HepG2 (cell line): Measurements from ENCODE around the gene STX12. TPM values are rescaled to one million over a fixed set of nuclear protein-coding genes. Genes with fewer than 3 reads are reported as not detected.

Experiments
- ATAC-seq: fragments of 200-7000 bp; cut with Tn5 transposase; 3 replicates; pipeline ENCODE4 v1.9.1; 2020; ENCODE audit warnings: mild to moderate bottlenecking, moderate library complexity
- BruUV-seq: library from RNA; stranded (reverse); fragments of 400-500 nt; replicated peaks from 2 replicates; lab custom pipeline; 2021; lab: Mats Ljungman, UMichigan
- CTCF ChIA-PET: fragments of 300-600 bp; formaldehyde crosslinking; extraction: SDS; loops from one replicate; lab custom pipeline; 2021; ENCODE audit warnings: low total read pairs, inconsistent platforms, low intra/inter-chr PET ratio; lab: Yijun Ruan, JAX
- POLR2A ChIA-PET: fragments of 350-600 bp; sonication (Branson Sonifier 250); formaldehyde crosslinking; loops from one replicate; lab custom pipeline; 2020; ENCODE audit warnings: antibody characterized with exemption, inconsistent platforms; lab: Yijun Ruan, JAX
- DNase-seq: peaks from one replicate; pipeline ENCODE4 v3.0.0-alpha.2; 2015; ENCODE audit warnings: low spot score
- FAIRE-seq: peaks from 3 replicates; lab custom pipeline; 2011; peaks lifted over from hg19 to GRCh38; lab: Jason Lieb, UNC
- H2AFZ ChIP-seq: one replicate; pipeline ENCODE4 v1.6.1; 2011; ENCODE audit warnings: low read length, inconsistent platforms
- H3K27ac ChIP-seq: fragments of 300-600 bp; 3 replicates; pipeline ENCODE4 v1.8.0; 2011; ENCODE audit warnings: mixed run types, mild to moderate bottlenecking, mixed read lengths, low read length, inconsistent platforms; ENCODE audit not compliant: insufficient read depth; ENCODE audit errors: extremely low read length
- H3K27me3 ChIP-seq, 2 experiments: fragments of 200-600 bp in 1 of 2; 2 replicates in 1 of 2; 3 replicates in 1 of 2; pipeline versions ENCODE4 v1.6.0 to v1.8.0; 2011; ENCODE audit warnings: low read length in 2 of 2, mild to moderate bottlenecking in 2 of 2, moderate library complexity in 2 of 2, inconsistent platforms in 1 of 2; ENCODE audit not compliant: insufficient read depth in 2 of 2, control insufficient read depth in 1 of 2
- H3K36me3 ChIP-seq, 2 experiments: fragments of 200-600 bp in 1 of 2; replicated peaks in 1 of 2; 2 replicates in 1 of 2; 3 replicates in 1 of 2; pipeline versions ENCODE4 v1.5.1 to v1.8.0; 2011; ENCODE audit warnings: low read length in 2 of 2, inconsistent platforms in 1 of 2; ENCODE audit not compliant: insufficient read depth in 2 of 2, control insufficient read depth in 1 of 2
- H3K4me1 ChIP-seq: 2 replicates; pipeline ENCODE4 v1.5.1; 2012; ENCODE audit warnings: low read length, inconsistent platforms; ENCODE audit not compliant: insufficient read depth
- H3K4me2 ChIP-seq: 2 replicates; pipeline ENCODE4 v1.6.0; 2011; ENCODE audit warnings: low read depth, low read length, inconsistent platforms
- H3K4me3 ChIP-seq, 3 experiments: fragments of 200-600 bp in 1 of 3; sonication (generic), shearing (Covaris generic) in 1 of 3; replicated peaks in 1 of 3; 2 replicates each; pipeline ENCODE4 v1.5.1; 2011 to 2016; ENCODE audit warnings: low read length in 3 of 3, inconsistent platforms in 2 of 3, low read depth in 2 of 3, mild to moderate bottlenecking in 2 of 3, control low read depth in 1 of 3, mixed read lengths in 1 of 3; ENCODE audit not compliant: insufficient read depth in 1 of 3
- H3K79me2 ChIP-seq: one replicate; pipeline ENCODE4 v1.6.1; 2011; ENCODE audit warnings: low read length, inconsistent platforms; ENCODE audit not compliant: insufficient read depth
- H3K9ac ChIP-seq: 2 replicates; pipeline ENCODE4 v1.6.0; 2011; ENCODE audit warnings: mild to moderate bottlenecking, low read depth, low read length, inconsistent platforms; ENCODE audit not compliant: insufficient read depth
- H3K9me3 ChIP-seq: 2 replicates; pipeline ENCODE4 v1.5.1; 2012; ENCODE audit warnings: mild to moderate bottlenecking, low read length
- H4K20me1 ChIP-seq: 2 replicates; pipeline ENCODE4 v1.6.0; 2011; ENCODE audit warnings: inconsistent platforms, mild to moderate bottlenecking, low read length, moderate library complexity; ENCODE audit not compliant: insufficient read depth
- BHLHE40 ChIP-seq: IDR thresholded peaks from 2 replicates; pipeline ENCODE4 v1.6.1; 2011; ENCODE audit warnings: low read length, improper control_type of control experiment
- CEBPG ChIP-seq: IDR thresholded peaks from 2 replicates; pipeline ENCODE4 v1.6.1; 2016
- NRL ChIP-seq: sonication (generic); formaldehyde crosslinking; IDR thresholded peaks from 2 replicates; pipeline ENCODE4 v1.5.0; 2020; ENCODE audit warnings: missing genetic modification reagents, mild to moderate bottlenecking, moderate library complexity, borderline replicate concordance
- PLRG1 ChIP-seq: fragments of 450-650 bp; conservative IDR thresholded peaks from 2 replicates; pipeline ENCODE4 v1.6.1; 2016
- POLR2A ChIP-seq, 2 experiments: IDR thresholded peaks; 2 replicates each; pipeline ENCODE4 v1.6.1; 2011; ENCODE audit warnings: low read depth in 2 of 2, low read length in 2 of 2, mild to moderate bottlenecking in 1 of 2, moderate library complexity in 1 of 2; ENCODE audit not compliant: insufficient read depth in 1 of 2
- SMC3 ChIP-seq: IDR thresholded peaks from 2 replicates; pipeline ENCODE4 v1.6.1; 2011; ENCODE audit warnings: low read length, improper control_type of control experiment
- U2AF1 ChIP-seq: fragments of 200-400 bp; formaldehyde crosslinking; optimal IDR thresholded peaks from 2 replicates; pipeline ENCODE3; 2017; ENCODE audit warnings: mild to moderate bottlenecking, low read depth, low read length
- XRCC5 ChIP-seq: fragments of 200-400 bp; formaldehyde crosslinking; optimal IDR thresholded peaks from 2 replicates; pipeline ENCODE3; 2017; ENCODE audit warnings: mild to moderate bottlenecking, low read length
- ZNF510 ChIP-seq: sonication (generic); formaldehyde crosslinking; IDR thresholded peaks from 2 replicates; pipeline ENCODE4 v1.4.0; 2020; ENCODE audit warnings: low read depth, mild to moderate bottlenecking, missing genetic modification reagents
- ZNF598 ChIP-seq: sonication (generic); formaldehyde crosslinking; IDR thresholded peaks from 2 replicates; pipeline ENCODE4 v1.5.1; 2020; ENCODE audit warnings: mild to moderate bottlenecking, missing genetic modification reagents, borderline replicate concordance
- ZNF788 ChIP-seq: sonication (generic); formaldehyde crosslinking; IDR thresholded peaks from 2 replicates; pipeline ENCODE4 v1.5.0; 2020; ENCODE audit warnings: mild to moderate bottlenecking, missing genetic modification reagents, borderline replicate concordance
- ZSCAN20 ChIP-seq: sonication (generic); formaldehyde crosslinking; IDR thresholded peaks from 2 replicates; pipeline ENCODE4 v1.4.0; 2020; ENCODE audit warnings: missing genetic modification reagents, mild to moderate bottlenecking, borderline replicate concordance
- WGBS: methylation state at CpG from one replicate; pipeline ENCODE4 v1.1.6; 2017; ENCODE audit warnings: low lambda C conversion rate; 5-methylcytosine and 5-hydroxymethylcytosine counted together
- in situ Hi-C: cut with HindIII; loops from 2 replicates; pipeline ENCODE4 v1.10.0; 2017; ENCODE audit warnings: low pct_unique_long_range_greater_than_20kb; ENCODE audit not compliant: extremely low pct_ligation_motif_present
- intact Hi-C: fragments of 100-400 bp; cut with micrococcal nuclease; formaldehyde crosslinking; loops from one replicate; pipeline ENCODE4 v1.10.0; 2022; ENCODE audit not compliant: unreplicated experiment
- polyA plus RNA-seq, 8 experiments: library from polyadenylated mRNA; depleted of rRNA in 3 of 8; stranded (reverse) in 7 of 8; unstranded in 1 of 8; fragments of >200 nt; fragmentation: Illumina TruSeq in 4 of 8; extraction: Trizol in 4 of 8; gene quantifications; 2 replicates each; pipeline versions ENCODE4 v1.2.1 to v1.2.3, GENCODE V29; 2011 to 2016; ENCODE audit warnings: low read depth in 4 of 8, missing spikeins in 1 of 8, mixed read lengths in 1 of 8; ENCODE audit not compliant: insufficient read depth in 1 of 8
- total RNA-seq, 5 experiments: library from RNA; depleted of rRNA; stranded (reverse); fragments of >200 nt; fragmentation: Illumina TruSeq; extraction: Trizol; gene quantifications; 2 replicates each; pipeline ENCODE4 v1.2.3, GENCODE V29; 2016; ENCODE audit warnings: low read depth in 1 of 5
- TF ChIP-seq, protein P1 (sequence below): IDR thresholded peaks from 2 replicates; pipeline ENCODE4 v1.6.1; 2016; ENCODE audit warnings: mild to moderate bottlenecking, missing biosample characterization, missing genetic modification reagents
- TF ChIP-seq, protein P2 (sequence below): sonication (generic); formaldehyde crosslinking; IDR thresholded peaks from 2 replicates; pipeline ENCODE4 v1.8.0; 2023; ENCODE audit warnings: mild to moderate bottlenecking, missing genetic modification reagents
- TF ChIP-seq, protein P3 (sequence below): sonication (generic); formaldehyde crosslinking; IDR thresholded peaks from 2 replicates; pipeline ENCODE4 v1.4.0; 2020; ENCODE audit warnings: missing genetic modification reagents
- TF ChIP-seq, protein P4 (sequence below): sonication (generic); formaldehyde crosslinking; IDR thresholded peaks from 2 replicates; pipeline ENCODE4 v1.9.0; 2021; ENCODE audit warnings: missing genetic modification reagents, borderline replicate concordance

The STX12 gene
- total and polyA plus RNA-seq, 2 of the 13 experiments (the other 11 are each of a cell fraction or from before 2014, with no cell fraction given) = 9.0 to 19.7 TPM

DNA sequence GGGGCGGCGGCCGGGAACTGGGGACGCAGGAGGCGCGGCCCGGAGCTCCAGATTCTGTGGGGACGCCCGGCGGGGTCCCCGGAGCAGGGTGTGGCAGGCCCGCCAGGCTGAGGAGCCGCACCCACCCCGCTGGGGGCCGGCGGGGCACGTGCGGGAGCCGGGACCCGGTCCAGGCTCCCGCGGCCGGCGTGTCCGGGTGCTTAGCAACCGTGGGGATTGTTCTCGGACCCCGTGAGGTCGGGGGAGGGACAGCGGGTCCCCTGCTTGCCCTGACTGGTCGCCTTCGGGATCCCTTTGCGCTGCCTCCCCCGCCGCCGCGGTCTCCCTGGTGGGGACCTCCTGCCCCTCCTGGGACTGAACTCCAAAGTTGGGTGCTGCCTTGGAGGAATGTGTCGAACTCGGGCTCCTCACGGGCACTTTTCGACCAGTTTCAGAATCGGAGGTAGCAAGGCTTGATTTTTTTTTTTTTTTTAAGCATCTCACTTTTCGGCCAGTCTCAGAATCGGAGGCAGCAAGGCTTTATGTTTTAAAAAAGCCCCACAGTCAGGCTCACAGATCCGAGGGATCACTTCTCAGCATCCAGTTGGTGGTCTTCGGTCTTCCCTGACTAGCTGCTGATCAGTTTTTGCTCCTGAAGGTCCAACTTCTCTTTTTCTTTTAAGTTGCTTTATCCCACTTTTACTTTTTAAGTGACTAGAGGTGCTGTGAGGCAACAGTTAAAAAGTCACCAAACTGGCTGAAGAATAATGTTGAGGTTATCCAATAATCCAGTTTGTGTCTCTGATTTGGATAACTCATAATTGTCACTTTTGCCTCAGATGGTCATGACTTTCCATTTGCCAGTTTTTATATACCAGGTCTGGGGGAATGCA is 46.6 kb upstream of the STX12 start:
- intact Hi-C loops (no loop called here), in situ Hi-C loops (no loop called here)
- TSS peak; percentile 78 for BruUV-seq
- H3K4me2 ChIP-seq = peak overlapping the region; percentile 88
- H4K20me1 ChIP-seq = no peaks in the 10 kb centered on the region
- peaks cover 7% of the 10 kb centered on the region for H3K79me2 ChIP-seq
- no peak overlapping the region for H2AFZ ChIP-seq
- peak overlapping the region; percentile 84 to 99 (median 91) for H3K4me3 ChIP-seq
- peaks cover 1 to 3% of the 10 kb centered on the region in 2 experiments; a peak in 2 of 5 replicates for H3K36me3 ChIP-seq
- H3K4me1 ChIP-seq = peaks cover 31% of the 10 kb centered on the region
- WGBS = under 1% methylated on average over 9 of the region's 46 CpGs
- DNase-seq (peak; percentile 49), ATAC-seq (peak; percentile 55), FAIRE-seq (no peak)
- ChIA-PET POLR2A (interaction anchor here (0.8 to 2.0 kb wide), 10 partner anchors 12 to 779 kb away, joined by 3 to 27 read pairs (median 8); partner anchors contain the start of genes IFI6, PPP1R8, RCC1 and STX12), CTCF (interaction anchor here (0.6 kb wide), 1 partner anchor 118 kb away, joined by 3 read pairs; no protein-coding TSS in a partner anchor)
- H3K9me3 ChIP-seq = no peaks in the 10 kb centered on the region
- H3K27me3 ChIP-seq = no peaks in the 10 kb centered on the region
- peak overlapping the region; percentile 83 for H3K27ac ChIP-seq
- peak overlapping the region; percentile 84 for H3K9ac ChIP-seq
- TF ChIP-seq PLRG1 (no peak), U2AF1 (no peak), NRL (CRISPR knock-in tag) (no peak), POLR2A (IDR thresholded peaks at IDR 0.05; ENCODE audit: insufficient read depth in 1 of 2, low read depth in 2 of 2, low read length in 2 of 2) (no peak), CEBPG (CRISPR knock-in tag) (no peak), BHLHE40 (peak; percentile 62; the same call in 1 of the 2 replicates), SMC3 (no peak), ZNF598 (0 out of 2 replicates have a peak, but pooled peaks have one; percentile 6), ZNF510 (CRISPR knock-in tag) (no peak), ZSCAN20 (CRISPR knock-in tag) (peak; percentile 80), ZNF788 (CRISPR knock-in tag) (no peak), XRCC5 (no peak)
- TF ChIP-seq, protein P1, sequence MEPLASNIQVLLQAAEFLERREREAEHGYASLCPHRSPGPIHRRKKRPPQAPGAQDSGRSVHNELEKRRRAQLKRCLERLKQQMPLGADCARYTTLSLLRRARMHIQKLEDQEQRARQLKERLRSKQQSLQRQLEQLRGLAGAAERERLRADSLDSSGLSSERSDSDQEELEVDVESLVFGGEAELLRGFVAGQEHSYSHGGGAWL (CRISPR knock-in tag) = peak; percentile 42; the same call in 1 of the 2 replicates
- TF ChIP-seq, protein P2, sequence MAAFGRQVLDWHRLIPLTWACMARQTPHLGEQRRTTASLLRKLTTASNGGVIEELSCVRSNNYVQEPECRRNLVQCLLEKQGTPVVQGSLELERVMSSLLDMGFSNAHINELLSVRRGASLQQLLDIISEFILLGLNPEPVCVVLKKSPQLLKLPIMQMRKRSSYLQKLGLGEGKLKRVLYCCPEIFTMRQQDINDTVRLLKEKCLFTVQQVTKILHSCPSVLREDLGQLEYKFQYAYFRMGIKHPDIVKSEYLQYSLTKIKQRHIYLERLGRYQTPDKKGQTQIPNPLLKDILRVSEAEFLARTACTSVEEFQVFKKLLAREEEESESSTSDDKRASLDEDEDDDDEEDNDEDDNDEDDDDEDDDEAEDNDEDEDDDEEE (CRISPR knock-in tag) = 0 out of 2 replicates have a peak, but pooled peaks have one; percentile 50
- TF ChIP-seq, protein P3, sequence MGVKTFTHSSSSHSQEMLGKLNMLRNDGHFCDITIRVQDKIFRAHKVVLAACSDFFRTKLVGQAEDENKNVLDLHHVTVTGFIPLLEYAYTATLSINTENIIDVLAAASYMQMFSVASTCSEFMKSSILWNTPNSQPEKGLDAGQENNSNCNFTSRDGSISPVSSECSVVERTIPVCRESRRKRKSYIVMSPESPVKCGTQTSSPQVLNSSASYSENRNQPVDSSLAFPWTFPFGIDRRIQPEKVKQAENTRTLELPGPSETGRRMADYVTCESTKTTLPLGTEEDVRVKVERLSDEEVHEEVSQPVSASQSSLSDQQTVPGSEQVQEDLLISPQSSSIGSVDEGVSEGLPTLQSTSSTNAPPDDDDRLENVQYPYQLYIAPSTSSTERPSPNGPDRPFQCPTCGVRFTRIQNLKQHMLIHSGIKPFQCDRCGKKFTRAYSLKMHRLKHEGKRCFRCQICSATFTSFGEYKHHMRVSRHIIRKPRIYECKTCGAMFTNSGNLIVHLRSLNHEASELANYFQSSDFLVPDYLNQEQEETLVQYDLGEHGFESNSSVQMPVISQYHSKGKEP (CRISPR knock-in tag) = no peak
- TF ChIP-seq, protein P4, sequence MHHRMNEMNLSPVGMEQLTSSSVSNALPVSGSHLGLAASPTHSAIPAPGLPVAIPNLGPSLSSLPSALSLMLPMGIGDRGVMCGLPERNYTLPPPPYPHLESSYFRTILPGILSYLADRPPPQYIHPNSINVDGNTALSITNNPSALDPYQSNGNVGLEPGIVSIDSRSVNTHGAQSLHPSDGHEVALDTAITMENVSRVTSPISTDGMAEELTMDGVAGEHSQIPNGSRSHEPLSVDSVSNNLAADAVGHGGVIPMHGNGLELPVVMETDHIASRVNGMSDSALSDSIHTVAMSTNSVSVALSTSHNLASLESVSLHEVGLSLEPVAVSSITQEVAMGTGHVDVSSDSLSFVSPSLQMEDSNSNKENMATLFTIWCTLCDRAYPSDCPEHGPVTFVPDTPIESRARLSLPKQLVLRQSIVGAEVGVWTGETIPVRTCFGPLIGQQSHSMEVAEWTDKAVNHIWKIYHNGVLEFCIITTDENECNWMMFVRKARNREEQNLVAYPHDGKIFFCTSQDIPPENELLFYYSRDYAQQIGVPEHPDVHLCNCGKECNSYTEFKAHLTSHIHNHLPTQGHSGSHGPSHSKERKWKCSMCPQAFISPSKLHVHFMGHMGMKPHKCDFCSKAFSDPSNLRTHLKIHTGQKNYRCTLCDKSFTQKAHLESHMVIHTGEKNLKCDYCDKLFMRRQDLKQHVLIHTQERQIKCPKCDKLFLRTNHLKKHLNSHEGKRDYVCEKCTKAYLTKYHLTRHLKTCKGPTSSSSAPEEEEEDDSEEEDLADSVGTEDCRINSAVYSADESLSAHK (CRISPR knock-in tag) = no peak
